ENCODE data around the gene COL21A1. TPM values are rescaled to one million over a fixed set of nuclear protein-coding genes. Genes with fewer than 3 reads are reported as not detected.
"Not testable (repeated sequence)": the region's sequence is repeated elsewhere in the genome, so short reads cannot be mapped to it uniquely, and the experiment has no call there.

COL21A1 gene
- 1.9 TPM for total RNA-seq

- DNase-seq, result peak; percentile 8
Measured at GRCh38 chr6:56246881-56247653, at the start of gene COL21A1. Gene COL21A1 (minus strand): TSS chr6:56247580. CDS start chr6:56182618, 64,962 bp downstream.

DNA sequence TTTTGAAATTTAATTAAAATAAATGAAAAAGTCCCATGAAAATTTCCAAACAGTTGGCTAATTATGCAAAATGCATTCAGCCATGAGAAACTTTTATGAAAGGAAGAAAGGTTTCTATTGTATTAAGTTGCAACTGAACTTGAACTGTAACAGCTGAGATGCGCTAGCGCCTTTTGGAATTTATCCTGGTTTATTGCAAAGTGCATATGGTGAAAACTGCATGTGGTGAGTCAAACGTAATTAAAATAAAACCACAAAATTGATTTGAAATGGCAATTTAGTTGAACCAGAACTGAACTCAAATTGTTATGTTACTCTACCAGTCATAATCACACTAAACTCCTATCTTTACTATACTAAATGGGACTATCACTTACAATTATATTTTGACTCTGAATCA lies 46.4 kb upstream of the COL21A1 start:
- no peak for DNase-seq

DNA sequence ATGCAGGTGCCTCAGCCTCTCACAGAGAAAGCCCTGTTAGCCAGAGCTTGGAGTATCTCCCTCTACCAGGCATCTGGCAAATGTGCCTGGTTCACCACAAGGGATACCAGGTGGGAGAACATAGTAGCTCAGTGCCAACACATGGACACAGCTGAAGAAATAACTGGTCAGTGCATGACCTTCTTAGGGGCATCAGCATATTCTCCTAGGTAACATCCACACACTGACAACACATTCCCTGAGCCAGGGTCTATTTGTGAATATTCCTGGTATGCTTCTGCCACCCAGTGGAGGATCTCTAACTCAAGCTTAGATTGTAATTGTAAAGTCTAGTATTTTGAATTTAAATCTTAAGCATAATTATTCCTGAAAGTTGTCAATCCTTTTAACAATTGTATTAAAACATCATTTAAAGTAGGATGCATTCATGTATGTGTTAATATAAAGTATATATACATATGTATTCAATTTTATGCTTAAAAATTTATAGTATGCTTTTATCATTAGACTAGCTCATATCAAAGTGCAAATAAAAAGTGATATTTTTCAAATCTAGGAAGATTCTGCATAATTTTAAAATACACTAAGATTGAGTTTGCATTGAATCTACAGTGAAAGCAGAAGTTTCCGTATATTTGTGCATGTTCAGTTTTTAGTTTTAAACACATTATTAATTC lies 45.3 kb upstream of the COL21A1 start:
- DNase-seq, result peak; percentile 0

DNA sequence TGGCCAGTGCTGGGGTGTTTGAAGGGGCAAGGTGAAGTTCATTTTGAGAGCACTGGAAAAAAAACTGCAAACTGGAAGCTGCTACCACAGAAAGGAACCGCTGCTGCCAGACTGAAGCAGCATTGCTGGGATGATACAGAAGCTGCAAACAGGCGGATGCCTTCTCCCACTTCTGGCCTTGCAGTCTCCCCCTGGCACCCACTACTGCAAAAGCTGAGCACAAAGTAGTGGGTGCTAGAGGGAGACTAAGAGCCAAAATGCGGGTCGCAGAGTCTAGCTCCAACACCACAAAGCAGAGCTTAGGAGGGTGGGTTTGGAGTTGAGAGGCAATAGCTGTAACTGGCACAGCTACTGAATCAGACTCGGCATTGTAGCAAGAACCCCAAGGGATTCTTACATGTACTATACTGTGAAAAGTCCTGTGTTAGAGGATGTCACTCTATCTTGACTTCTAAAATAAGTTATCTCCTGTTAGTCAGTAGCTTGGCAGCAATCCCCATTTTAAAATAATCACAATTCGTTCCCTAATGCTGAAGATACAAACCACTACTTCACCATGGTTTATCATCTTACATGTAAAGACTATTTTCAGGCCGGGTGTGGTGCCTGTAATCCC lies 44.0 kb upstream of the COL21A1 start:
- DNase-seq, result peak; percentile 3

DNA sequence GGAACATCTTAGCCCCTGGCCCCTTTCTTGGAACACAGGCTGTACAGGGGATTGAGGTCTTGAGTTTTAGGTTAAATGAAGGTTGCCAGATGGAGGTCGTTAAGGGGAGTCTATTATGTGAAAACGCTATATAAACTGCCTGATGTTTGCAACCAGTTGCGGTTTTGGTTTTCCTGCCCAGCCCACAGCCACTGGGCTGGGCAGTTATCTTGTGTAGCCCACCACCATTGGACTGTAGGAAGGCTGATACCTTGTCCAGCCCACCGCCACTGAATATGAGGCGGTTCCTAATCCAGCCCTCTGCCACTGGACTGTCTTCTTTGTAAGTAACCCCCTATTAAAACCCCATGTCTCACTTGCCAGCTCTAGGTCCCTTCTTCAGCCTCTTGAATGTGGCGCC lies 42.3 kb upstream of the COL21A1 start:
- no peak for DNase-seq

DNA sequence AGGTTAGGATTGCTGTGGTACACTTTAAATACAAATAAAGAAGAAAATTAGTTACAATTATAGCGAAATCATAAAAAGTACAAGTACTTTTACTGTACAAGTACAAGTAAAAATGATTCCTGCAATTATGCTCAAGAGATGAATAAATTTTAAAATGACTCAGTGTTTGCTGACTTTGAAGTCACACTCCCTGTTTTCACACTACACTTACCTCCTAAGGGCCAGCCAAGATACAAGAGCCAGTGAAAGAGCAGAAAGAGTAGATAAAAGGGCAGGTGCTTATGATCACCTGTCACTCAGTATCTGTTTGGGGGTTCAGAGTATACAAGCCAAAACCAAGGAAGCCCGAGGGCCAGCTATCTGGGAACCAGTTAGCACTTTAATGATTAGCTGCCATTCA lies 41.0 kb upstream of the COL21A1 start:
- no peak for DNase-seq

DNA sequence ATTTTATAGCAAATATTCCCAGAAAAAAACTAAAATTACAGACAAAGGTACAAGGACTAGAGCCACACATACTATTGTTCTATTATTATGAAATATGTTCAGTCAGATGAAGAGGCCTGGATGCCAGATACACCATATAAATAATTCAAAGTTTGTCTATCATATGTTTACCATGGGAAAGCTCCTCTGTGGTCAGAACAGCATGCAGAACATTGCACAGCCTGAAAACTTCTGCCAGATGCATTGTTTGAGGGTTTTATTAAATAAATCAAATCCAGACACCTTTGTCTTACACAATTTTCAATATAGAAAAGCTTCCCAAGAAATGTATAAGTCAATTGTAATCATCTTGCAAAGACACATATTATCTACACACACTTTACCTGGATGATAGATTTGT lies 35.0 kb upstream of the COL21A1 start:
- DNase-seq, result no peak

- no peak for DNase-seq
Measured at GRCh38 chr6:56280126-56280525, 32.7 kb upstream of the COL21A1 start.

DNA sequence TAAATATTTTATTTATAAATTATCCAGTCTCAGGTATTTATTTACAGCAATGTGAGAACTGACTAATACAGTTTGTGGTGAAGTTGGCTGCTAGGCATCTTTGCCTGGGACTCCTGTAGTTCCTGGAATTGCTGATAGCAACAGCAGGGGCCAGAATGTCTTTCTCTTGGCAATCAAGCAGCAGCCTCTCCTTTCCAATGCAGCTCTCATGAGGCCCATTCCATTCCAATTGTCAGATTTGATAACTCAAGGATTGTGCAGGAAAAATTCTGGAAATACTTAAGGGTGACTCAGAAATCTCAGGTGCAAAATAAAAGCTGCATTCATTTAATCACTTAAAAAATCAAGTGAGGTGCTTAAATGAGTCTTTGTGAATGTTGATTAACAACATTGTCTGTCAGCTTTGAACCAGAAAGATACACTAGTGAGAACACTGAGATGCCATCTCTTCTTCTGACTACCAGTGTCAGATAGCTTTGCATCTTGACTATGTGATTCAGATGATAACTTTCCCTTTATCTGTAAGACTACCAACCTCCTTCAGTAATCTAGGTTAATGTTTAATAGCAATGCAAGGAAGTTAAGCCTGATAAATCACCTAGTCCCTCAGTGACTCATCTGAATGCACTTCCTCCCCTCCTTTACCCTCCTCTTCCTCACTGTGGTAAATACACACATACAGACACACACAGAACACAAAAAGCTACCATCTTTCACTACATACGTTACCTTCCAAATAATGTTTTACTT lies 32.1 kb upstream of the COL21A1 start:
- DNase-seq, result no peak

GRCh38 chr6:56278171-56278591 lies 30.8 kb upstream of the COL21A1 start:
- no peak for DNase-seq

DNA sequence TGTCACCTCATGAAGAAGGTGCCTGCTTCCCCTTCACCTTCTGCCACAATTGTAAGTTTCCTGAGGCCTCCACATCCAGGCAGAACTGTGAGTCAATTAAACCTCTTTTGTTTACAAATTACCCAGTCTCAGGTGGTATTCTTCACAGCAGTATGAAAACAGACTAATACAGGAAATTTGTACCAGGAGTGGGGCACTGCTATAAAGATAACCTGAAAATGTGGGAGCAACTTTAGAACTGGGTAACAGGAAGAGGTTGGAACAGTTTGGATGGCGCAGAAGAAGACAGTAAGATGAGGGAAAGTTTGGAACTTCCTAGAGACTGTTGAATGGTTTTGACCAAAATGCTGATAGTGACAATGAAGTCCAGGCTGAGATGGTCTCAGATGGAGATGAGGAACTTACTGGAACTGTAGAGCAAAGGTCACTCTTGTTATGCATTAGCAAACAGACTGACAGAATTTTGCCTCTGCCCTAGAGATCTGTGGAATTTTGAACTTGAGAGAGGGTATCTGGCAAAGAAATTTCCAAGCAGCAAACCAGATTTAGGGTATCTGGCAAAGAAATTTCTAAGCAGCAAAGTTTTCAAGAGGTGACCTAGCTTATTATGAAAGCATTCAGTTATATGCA lies 23.5 kb upstream of the COL21A1 start:
- no peak for DNase-seq

DNA sequence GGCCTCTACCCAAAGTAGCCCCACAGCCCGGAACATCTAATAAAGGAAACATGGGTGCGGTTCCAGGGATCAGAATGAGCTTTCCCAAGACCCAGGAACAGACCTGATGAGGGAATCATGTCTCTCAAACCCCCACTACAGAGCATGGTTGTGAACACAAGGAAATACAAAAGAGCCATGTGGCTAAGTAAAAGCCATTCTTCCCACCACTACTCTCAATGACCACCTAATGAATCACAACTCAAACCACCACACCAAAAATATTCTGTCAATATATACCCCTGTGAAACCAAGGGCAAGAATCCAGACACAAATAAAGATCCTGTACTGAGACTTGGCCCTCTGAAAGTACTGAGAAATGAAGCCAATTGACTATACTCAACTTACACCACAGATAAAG lies 20.9 kb upstream of the COL21A1 start:
- no peak for DNase-seq

GRCh38 chr6:56266011-56266410 lies 18.6 kb upstream of the COL21A1 start:
- no peak for DNase-seq

GRCh38 chr6:56263596-56264315 lies 16.4 kb upstream of the COL21A1 start:
- no peak for DNase-seq

- DNase-seq, result not testable (repeated sequence)
Measured at GRCh38 chr6:56260593-56260992, 13.2 kb upstream of the COL21A1 start.

DNA sequence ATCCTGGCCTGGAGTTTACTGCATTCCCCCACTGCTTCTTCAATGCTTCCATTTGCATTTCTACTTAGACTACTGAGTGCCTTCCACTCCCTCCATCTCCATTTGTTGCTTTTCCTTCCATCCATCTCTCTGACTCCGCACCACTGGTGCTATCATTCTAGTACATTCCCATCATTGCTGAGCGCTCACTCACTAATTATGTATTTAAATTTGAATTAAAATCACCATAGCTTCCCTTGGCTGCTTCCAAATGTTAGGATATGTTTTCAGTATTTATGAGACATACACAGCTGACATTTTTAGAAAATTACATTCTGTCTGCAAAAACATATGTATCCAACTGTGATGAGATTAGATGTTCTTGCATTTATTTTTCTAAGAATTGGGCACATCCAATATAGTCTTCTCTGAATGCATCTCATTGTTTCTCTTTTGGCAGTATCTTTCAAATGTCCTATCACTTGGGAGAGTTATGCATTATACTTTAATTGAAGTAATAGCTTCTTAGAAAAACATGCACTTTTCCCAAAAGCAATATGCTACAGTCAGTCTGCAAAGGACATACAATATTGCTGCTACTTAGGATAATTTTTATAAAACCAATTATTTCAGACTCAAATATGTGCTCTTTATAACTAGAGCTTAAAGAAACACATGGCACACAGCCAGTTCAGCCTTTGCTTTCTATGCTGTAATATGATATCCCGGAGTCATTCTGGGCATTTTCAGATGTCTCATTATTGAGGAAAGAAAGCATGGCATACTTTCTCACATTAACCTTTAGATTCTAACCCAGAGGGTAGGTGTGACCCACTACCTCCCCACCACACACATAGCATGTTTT lies 12.1 kb upstream of the COL21A1 start:
- DNase-seq, result no peak

- DNase-seq, result peak; percentile 4
Measured at GRCh38 chr6:56255349-56255748, 8.0 kb upstream of the COL21A1 start.

GRCh38 chr6:56250266-56250665 lies 2.9 kb upstream of the COL21A1 start:
- no peak for DNase-seq

GRCh38 chr6:56247654-56248122 lies 308 bp upstream of the COL21A1 start:
- DNase-seq, result no peak

DNA sequence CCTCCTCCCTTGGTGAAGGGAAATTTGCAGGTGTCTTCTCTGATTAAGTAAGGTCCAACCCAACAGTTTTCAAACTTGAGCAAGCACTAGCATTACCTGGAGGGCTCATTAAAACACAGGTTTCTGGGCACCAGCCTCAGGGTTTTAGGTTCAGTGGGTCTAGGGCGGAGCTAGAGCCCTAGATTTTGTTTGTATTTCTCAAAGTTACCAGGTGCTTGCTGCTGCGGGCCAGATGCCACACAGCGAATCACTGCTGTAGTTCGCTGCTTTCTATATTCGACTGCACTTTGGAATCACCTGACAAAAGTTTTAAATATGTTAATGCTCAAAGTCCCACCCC lies 869 bp downstream of the COL21A1 start:
- no peak for DNase-seq

DNA sequence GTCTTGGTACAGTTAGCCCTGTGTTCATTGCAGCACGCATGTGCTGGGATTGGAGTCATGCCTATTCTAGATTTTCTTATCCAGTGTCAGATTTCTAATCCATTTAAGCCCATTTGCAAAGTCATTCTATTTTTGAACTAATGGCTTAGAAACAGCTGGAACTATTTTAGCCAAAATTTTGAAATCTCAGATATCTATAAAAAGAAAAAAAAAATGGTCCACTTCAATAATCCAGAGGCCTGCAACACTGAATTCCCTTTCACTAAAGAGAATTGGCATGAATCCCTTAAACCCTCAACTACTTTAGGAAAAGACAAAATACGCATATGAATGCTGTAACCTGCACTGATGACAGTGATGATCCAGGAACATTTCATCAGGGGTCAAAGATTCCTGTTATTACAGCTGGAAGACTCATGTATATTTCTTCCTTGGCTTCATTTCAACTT lies 1.5 kb downstream of the COL21A1 start:
- DNase-seq, result no peak

Measured in occipital lobe (tissue), 2 donors.